CD4-positive, alpha-beta T cell treated with Interferon gamma for 1 hour (primary cell): ENCODE results near the gene CELF1.
A peak's percentile ranks its signal among the peaks of the same experiment; 100 is the strongest.
"Not testable (repeated sequence)": the region's sequence is repeated elsewhere in the genome, so short reads cannot be mapped to it uniquely, and the experiment has no call there.

Experiments
- DNase-seq: peaks from one replicate; pipeline ENCODE4 v3.0.0-alpha.2; 2020

The CELF1 gene

GRCh38 chr11:47536915-47537314 lies 16.0 kb downstream of the CELF1 start:
- no peak for DNase-seq

GRCh38 chr11:47534704-47535251 lies 18.2 kb downstream of the CELF1 start:
- no peak for DNase-seq

GRCh38 chr11:47533690-47534151 lies 19.2 kb downstream of the CELF1 start:
- no peak for DNase-seq

- no peak for DNase-seq
Measured at GRCh38 chr11:47532597-47533213, 20.2 kb downstream of the CELF1 start.

GRCh38 chr11:47531666-47532065 lies 21.3 kb downstream of the CELF1 start:
- no peak for DNase-seq

- not testable (repeated sequence) for DNase-seq
Measured at GRCh38 chr11:47530721-47531120, 22.2 kb downstream of the CELF1 start.

- no peak for DNase-seq
Measured at GRCh38 chr11:47529951-47530350, 23.0 kb downstream of the CELF1 start.

GRCh38 chr11:47527186-47527585 lies 25.7 kb downstream of the CELF1 start:
- no peak for DNase-seq

GRCh38 chr11:47526032-47526431 lies 26.9 kb downstream of the CELF1 start:
- DNase-seq = not testable (repeated sequence)

GRCh38 chr11:47524291-47524874 lies 28.5 kb downstream of the CELF1 start:
- peak; percentile 11 for DNase-seq

GRCh38 chr11:47523490-47524225 lies 29.3 kb downstream of the CELF1 start:
- peak; percentile 37 for DNase-seq

- no peak for DNase-seq
Measured at GRCh38 chr11:47518212-47518964, 34.5 kb downstream of the CELF1 start.

- DNase-seq = no peak
Measured at GRCh38 chr11:47516984-47517853, 35.7 kb downstream of the CELF1 start.

- DNase-seq = no peak
Measured at GRCh38 chr11:47516155-47516554, 36.8 kb downstream of the CELF1 start.

- DNase-seq = peak; percentile 5
Measured at GRCh38 chr11:47514825-47515647, 37.9 kb downstream of the CELF1 start.

GRCh38 chr11:47512701-47513100 lies 40.2 kb downstream of the CELF1 start:
- no peak for DNase-seq

GRCh38 chr11:47511917-47512316 lies 41.0 kb downstream of the CELF1 start:
- DNase-seq = no peak

GRCh38 chr11:47510209-47510608 lies 42.7 kb downstream of the CELF1 start:
- DNase-seq = no peak

GRCh38 chr11:47509077-47509536 lies 43.8 kb downstream of the CELF1 start:
- DNase-seq = no peak

- no peak for DNase-seq
Measured at GRCh38 chr11:47508240-47508957, 44.5 kb downstream of the CELF1 start.
